SHP77 treated with DMSO at 0.1 percent for 48 hours (cell line): ENCODE results near the gene S100A9.

Source experiments
- DNase-seq: peaks from one replicate; lab custom pipeline; 2025; lab: John Stamatoyannopoulos, UW

The S100A9 gene

GRCh38 chr1:153361480-153362109, 3.9 kb downstream of the S100A9 start:
- DNase-seq, result no peak

GRCh38 chr1:153362187-153362775, 4.6 kb downstream of the S100A9 start:
- DNase-seq, result no peak

- no peak for DNase-seq
Observed at GRCh38 chr1:153363641-153364040, 6.0 kb downstream of the S100A9 start.

GRCh38 chr1:153364156-153364555, 6.5 kb downstream of the S100A9 start:
- DNase-seq, result no peak

GRCh38 chr1:153364766-153365666, 7.4 kb downstream of the S100A9 start:
- no peak for DNase-seq

- DNase-seq, result no peak
Observed at GRCh38 chr1:153365696-153366095, 8.0 kb downstream of the S100A9 start.

GRCh38 chr1:153366261-153366660, 8.6 kb downstream of the S100A9 start:
- DNase-seq, result no peak

- no peak for DNase-seq
Observed at GRCh38 chr1:153367090-153367489, 9.4 kb downstream of the S100A9 start.

GRCh38 chr1:153368495-153368894, 10.8 kb downstream of the S100A9 start:
- DNase-seq, result no peak

- no peak for DNase-seq
Observed at GRCh38 chr1:153370146-153370545, 12.5 kb downstream of the S100A9 start.

GRCh38 chr1:153371231-153371630, 13.6 kb downstream of the S100A9 start:
- DNase-seq, result no peak

GRCh38 chr1:153372571-153372970, 14.9 kb downstream of the S100A9 start:
- DNase-seq, result no peak

GRCh38 chr1:153374071-153374470, 16.4 kb downstream of the S100A9 start:
- no peak for DNase-seq

- DNase-seq, result no peak
Observed at GRCh38 chr1:153375511-153375910, 17.9 kb downstream of the S100A9 start, which contains the start of gene S100A12. TSS of gene S100A12 (minus strand) at chr1:153375621. CDS start at chr1:153374592, 1,029 bp downstream.

GRCh38 chr1:153379591-153379990, 21.9 kb downstream of the S100A9 start:
- DNase-seq, result no peak

- DNase-seq, result no peak
Observed at GRCh38 chr1:153380711-153381110, 23.1 kb downstream of the S100A9 start.

GRCh38 chr1:153384958-153385580, 27.4 kb downstream of the S100A9 start:
- DNase-seq, result no peak

- no peak for DNase-seq
Observed at GRCh38 chr1:153386500-153386901, 28.8 kb downstream of the S100A9 start.

GRCh38 chr1:153387001-153387400, 29.3 kb downstream of the S100A9 start:
- no peak for DNase-seq

- DNase-seq, result no peak
Observed at GRCh38 chr1:153387785-153388184, 30.1 kb downstream of the S100A9 start.

- DNase-seq, result no peak
Observed at GRCh38 chr1:153389401-153389800, 31.7 kb downstream of the S100A9 start.
